WERI-Rb-1 (cell line): ENCODE measurements around the gene CARS2.
"Not testable (repeated sequence)": the region's sequence is repeated elsewhere in the genome, so short reads cannot be mapped to it uniquely, and the experiment has no call there.

Experiments
- DNase-seq: peaks from one replicate; pipeline ENCODE4 v3.0.0-alpha.2; 2020
- H3K27ac ChIP-seq: fragments of 250-450 bp; sonication (Bioruptor Pico); 2 replicates; pipeline ENCODE4 v1.5.1; 2020; ENCODE audit warnings: mild to moderate bottlenecking, moderate library complexity
- H3K27me3 ChIP-seq: fragments of 250-450 bp; sonication (Bioruptor Pico); 2 replicates; pipeline ENCODE4 v1.5.1; 2021; ENCODE audit warnings: mild to moderate bottlenecking, low read depth, moderate library complexity; ENCODE audit not compliant: insufficient read depth, severe bottlenecking
- H3K36me3 ChIP-seq: fragments of 250-450 bp; sonication (Bioruptor Pico); 2 replicates; pipeline ENCODE4 v1.5.1; 2020; ENCODE audit warnings: mild to moderate bottlenecking, moderate library complexity
- H3K4me3 ChIP-seq: 2 replicates; pipeline ENCODE4 v1.5.1; 2011; ENCODE audit warnings: low read depth, mild to moderate bottlenecking, control low read depth, low read length
- H3K9me3 ChIP-seq: fragments of 250-450 bp; sonication (Bioruptor Pico); 2 replicates; pipeline ENCODE4 v1.5.1; 2021; ENCODE audit warnings: mild to moderate bottlenecking, moderate library complexity; ENCODE audit not compliant: severe bottlenecking
- TF ChIP-seq, protein P1 (sequence below): IDR thresholded peaks from 2 replicates; pipeline ENCODE4 v1.5.1; 2011; ENCODE audit warnings: low read depth, mild to moderate bottlenecking, control low read depth, inconsistent platforms, low read length

CARS2 gene

DNA sequence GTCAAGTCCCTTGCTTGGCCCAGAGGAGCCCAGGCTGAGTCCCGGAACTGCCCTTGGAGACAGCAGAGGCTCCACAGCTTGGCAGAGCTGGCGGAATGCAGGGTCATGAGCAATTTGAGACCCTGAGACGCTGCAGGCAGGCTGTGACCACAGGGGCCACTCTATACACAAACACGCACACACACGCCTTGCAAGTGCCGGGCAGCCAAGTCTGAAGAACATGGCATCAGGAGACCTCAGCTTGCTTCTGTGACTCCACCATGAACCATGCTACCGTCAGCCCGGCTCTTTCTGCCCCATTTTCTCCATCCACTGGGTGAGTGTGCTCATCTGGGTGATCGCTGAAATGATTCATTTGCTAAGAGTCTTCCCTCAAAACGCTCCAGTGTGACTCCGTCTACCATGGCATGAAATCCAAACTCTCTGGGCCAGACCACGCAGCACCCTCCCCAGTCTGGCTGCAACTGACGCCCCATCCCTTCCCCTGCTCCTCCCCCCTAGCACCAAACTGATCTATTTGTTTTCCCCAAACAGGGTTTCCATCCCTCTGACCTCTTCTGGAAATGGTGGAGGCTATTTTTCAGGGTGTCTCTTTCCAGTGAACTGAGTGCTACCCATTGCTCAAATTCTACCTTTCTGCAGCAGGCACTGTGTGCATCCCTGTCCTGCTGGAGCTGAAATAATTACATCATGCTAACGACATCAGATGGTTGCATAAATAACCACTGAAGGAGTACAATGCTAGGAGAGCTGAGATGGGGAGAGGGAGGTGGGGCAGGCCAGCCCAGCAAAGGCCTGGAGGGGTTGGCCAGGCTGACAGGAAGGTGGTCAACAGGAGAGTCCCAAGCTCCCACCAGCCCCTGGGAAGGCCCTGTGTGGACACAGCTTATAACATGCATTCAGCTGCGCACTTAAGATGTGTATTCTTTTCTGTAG lies 3.1 kb downstream of the CARS2 start:
- Histone ChIP-seq H3K27ac (no peak overlapping the region), H3K36me3 (peaks cover 67% of the 10 kb centered on the region), H3K27me3 (no peaks in the 10 kb centered on the region), H3K4me3 (no peak overlapping the region), H3K9me3 (no peaks in the 10 kb centered on the region)
- TF ChIP-seq, protein P1, sequence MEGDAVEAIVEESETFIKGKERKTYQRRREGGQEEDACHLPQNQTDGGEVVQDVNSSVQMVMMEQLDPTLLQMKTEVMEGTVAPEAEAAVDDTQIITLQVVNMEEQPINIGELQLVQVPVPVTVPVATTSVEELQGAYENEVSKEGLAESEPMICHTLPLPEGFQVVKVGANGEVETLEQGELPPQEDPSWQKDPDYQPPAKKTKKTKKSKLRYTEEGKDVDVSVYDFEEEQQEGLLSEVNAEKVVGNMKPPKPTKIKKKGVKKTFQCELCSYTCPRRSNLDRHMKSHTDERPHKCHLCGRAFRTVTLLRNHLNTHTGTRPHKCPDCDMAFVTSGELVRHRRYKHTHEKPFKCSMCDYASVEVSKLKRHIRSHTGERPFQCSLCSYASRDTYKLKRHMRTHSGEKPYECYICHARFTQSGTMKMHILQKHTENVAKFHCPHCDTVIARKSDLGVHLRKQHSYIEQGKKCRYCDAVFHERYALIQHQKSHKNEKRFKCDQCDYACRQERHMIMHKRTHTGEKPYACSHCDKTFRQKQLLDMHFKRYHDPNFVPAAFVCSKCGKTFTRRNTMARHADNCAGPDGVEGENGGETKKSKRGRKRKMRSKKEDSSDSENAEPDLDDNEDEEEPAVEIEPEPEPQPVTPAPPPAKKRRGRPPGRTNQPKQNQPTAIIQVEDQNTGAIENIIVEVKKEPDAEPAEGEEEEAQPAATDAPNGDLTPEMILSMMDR, result no peak
- DNase-seq, result no peak

DNA sequence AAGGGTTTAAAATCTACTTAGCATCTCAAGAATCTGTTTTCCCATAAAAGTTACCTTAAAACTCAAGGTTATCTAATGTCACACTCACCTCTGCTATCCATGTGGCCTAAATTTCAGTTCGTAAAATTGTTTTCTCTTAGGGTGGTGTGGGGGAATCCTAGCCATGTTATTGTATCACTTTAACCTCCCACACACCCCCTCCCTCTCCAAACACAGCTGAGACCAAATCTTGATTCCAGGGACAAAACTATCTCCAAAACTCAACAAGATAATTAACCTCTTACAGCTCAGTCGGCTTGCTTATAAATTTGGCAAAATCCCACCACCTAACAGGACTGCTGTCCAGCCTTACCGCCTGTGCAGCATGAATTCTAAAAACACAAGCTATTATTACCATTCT lies 3.8 kb downstream of the CARS2 start:
- Histone ChIP-seq H3K4me3 (no peak overlapping the region), H3K27me3 (no peaks in the 10 kb centered on the region), H3K9me3 (no peaks in the 10 kb centered on the region), H3K36me3 (peaks cover 75% of the 10 kb centered on the region), H3K27ac (no peak overlapping the region)
- no peak for DNase-seq
- TF ChIP-seq, protein P1, result no peak

DNA sequence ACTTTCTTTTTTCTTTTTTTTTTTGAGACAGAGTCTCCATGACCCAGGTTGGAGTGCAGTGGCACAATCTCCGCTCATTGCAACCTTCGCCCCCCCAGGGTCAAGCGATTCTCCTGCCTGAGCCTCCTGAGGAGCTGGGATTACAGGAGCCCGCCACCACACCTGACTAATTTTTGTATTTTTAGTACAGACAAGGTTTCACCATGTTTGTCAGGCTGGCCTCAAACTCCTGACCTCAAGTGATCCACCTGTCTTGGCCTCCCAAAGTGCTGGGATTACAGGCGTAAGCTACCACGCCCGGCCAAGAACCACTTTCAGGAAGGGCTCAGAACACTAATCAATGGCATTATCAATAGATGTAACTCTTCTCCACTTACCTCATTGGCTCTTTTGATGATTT lies 4.9 kb downstream of the CARS2 start:
- not testable (repeated sequence) for H3K27ac ChIP-seq, H3K9me3 ChIP-seq, H3K27me3 ChIP-seq, H3K4me3 ChIP-seq, DNase-seq
- peaks cover 83% of the 10 kb centered on the region for H3K36me3 ChIP-seq

GRCh38 chr13:110700641-110701040 lies 5.3 kb downstream of the CARS2 start:
- no peak overlapping the region for H3K27ac ChIP-seq
- H3K9me3 ChIP-seq, result no peaks in the 10 kb centered on the region
- H3K27me3 ChIP-seq, result no peaks in the 10 kb centered on the region
- peaks cover 85% of the 10 kb centered on the region for H3K36me3 ChIP-seq
- DNase-seq, result no peak
- no peak overlapping the region for H3K4me3 ChIP-seq
- TF ChIP-seq, protein P1, result no peak

- peaks cover 85% of the 10 kb centered on the region for H3K36me3 ChIP-seq
- TF ChIP-seq, protein P1, result no peak
- H3K27ac ChIP-seq, result no peak overlapping the region
- no peak overlapping the region for H3K4me3 ChIP-seq
- no peaks in the 10 kb centered on the region for H3K27me3 ChIP-seq
- DNase-seq, result no peak
- H3K9me3 ChIP-seq, result no peaks in the 10 kb centered on the region
These were observed 5.7 kb downstream of the CARS2 start for GRCh38 chr13:110700186-110700585.

GRCh38 chr13:110699148-110700145 lies 6.5 kb downstream of the CARS2 start:
- TF ChIP-seq, protein P1, result no peak
- no peaks in the 10 kb centered on the region for H3K27me3 ChIP-seq
- no peak for DNase-seq
- H3K9me3 ChIP-seq, result no peaks in the 10 kb centered on the region
- H3K27ac ChIP-seq, result no peak overlapping the region
- H3K4me3 ChIP-seq, result no peak overlapping the region
- H3K36me3 ChIP-seq, result peaks cover 90% of the 10 kb centered on the region
